Effector CD4-positive, alpha-beta T cell (primary cell): Measurements from ENCODE around the gene UNC5A.

Source experiments
- DNase-seq: peaks from one replicate; pipeline ENCODE4 v3.0.0-alpha.2; 2020

The UNC5A gene

GRCh38 chr5:176901260-176902101, 91.1 kb downstream of the UNC5A start:
- no peak for DNase-seq

DNA sequence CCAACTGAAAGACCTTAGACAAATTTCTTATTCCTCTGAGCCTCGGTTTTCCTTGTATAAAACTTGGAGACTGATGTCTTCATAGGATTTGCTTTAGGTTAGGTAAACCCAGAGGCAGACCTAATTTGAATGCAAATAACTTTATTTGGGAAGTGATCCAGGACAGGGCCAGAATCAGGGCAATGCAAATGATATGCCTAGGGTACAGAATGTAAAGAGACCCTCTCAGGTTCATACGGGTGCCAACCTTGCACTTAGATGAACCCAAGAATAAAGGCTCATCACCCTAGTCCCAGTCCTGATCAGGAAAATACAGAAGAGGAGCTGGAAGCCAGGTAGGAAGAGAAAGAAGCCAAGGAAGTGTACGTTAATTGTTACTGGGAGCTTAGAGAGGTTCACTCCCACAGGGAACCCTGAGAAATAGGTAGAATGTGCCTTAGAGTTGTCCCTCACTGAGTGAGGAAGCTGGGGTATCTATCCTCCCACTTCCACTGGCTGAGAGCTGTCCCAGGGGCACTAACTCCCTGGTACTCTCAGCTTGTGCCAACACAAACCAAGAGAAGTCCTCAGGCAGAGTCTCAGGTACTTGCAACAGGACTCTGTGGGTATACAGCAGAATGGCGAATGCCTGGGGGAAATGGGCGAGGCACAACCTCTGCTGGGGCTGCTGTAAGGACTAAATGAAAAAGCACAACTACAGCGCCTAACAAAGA, 91.9 kb downstream of the UNC5A start:
- no peak for DNase-seq

DNA sequence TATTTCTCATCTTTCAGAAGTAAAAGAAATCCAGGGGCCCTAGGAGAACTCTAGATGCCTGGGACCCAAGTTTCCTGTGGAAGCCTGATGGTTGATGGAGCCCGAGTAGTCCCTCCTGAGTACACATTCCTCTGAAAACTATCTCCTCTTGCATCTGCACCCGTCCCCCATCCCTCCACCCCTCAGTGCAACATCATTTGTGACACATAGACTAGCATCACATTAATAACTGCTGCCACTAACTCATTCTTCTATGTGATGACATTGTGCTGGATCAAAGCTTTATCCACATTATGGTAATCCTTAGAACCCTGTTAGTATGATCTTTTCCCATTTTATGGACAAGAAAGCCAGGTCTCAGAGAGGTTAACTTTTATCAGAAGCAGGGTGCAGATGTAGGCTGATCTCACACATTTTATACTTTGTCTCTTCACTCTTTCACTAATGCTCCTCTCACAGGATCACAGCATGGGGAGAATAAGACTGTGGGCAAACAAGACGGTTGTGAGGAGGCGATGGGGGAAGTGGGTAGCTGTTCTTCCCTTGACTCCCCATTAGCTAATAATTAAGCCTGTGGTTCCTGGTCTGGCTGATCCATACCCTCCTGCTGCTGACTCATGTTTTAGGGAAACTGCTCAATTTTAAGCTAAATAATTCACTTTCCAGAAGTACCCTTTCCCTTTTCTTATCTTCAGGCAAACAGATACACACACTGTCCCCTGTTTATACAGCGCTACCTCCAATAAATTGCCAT, 92.7 kb downstream of the UNC5A start:
- no peak for DNase-seq

DNA sequence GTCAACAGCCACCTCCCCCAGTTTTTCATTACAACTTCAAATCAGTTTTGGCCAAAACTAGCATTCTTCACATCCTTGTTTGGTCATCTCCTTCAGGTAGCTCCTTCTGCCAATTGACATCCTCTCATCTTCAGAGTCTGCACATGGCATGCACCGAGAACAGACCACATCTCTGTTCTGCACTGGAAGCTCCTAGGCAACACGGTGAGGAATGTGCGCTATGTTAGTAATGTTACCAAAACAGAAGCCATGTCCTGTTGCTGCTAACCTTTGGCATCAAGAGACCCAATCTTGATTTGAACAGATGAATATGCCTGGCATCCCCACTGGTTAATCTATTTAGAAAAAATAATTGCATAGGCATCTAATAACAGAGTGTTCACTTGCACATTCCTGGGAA, 93.9 kb downstream of the UNC5A start:
- no peak for DNase-seq

DNA sequence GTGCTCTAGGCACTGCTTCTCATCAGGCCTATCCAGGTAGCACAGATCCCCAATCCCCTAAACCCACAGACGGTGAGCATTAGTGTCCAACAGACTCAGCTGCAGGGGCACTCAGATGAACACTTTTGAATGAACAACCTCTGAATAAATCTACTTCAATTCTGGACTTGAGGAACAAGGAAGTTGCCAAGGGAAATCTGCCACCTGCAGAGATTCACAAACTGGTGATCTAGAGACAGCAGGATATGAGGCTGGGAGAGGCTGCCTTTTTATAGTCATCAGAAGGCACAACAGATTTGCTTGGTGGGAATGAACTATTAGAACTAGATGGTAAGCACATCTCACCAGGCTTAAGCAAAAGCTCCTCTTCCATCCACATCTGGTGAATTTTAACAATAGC, 95.8 kb downstream of the UNC5A start:
- no peak for DNase-seq

GRCh38 chr5:176906796-176907195, 96.4 kb downstream of the UNC5A start:
- no peak for DNase-seq

DNA sequence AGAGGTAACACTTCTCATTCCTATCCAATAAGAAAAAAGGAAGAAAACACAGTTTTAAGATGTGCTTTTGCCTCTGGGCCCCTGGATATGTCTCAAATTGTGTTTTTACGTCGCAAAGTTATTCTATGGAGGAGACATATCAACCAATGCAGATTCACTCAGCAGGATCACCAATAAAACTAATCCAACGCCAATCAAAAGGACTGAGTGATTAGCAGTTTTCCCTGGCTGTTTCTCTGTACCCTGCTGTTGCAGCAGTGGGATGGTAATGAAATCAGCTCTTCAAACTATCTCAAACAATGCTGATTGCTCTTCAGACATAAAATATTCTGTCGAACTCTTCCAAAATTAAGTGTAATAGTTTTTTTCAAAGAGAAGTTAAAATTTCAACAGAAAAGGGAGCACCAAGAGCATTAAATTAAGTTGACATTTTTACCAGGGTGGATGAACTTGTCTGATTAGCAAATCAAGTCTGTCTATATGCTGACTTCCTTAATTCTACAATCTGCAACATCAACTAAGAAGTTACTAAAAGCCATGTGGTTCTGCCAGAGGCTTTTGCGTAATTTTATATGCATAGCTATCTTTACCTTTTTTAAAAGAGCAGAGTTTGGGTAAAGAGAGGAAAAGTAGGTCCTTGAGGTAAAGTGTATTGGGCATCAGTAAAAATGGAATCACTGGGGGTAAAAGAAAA, 98.5 kb downstream of the UNC5A start:
- DNase-seq = no peak

GRCh38 chr5:176912115-176912514, 101.8 kb downstream of the UNC5A start:
- no peak for DNase-seq

- DNase-seq = no peak
Measured at GRCh38 chr5:176915906-176916305, 105.5 kb downstream of the UNC5A start.

DNA sequence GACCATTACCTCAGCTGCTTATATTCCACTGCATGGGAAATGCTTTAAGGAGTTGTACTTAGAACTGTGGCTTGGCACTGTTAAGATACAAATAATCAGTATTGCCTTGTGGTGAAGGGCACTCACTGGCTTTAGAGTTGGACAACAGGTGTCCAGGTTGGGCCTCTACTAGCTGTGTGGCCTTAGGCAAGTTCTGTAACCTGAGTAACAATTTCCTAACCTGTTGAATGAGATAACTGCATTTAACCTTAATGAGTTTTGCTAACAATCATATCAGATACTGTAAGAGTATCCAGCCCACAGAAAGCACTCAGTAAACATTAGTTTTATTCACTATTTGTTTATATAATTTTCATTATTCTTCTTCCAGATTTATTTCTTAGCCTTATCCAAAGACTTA, 106.0 kb downstream of the UNC5A start:
- no peak for DNase-seq

DNA sequence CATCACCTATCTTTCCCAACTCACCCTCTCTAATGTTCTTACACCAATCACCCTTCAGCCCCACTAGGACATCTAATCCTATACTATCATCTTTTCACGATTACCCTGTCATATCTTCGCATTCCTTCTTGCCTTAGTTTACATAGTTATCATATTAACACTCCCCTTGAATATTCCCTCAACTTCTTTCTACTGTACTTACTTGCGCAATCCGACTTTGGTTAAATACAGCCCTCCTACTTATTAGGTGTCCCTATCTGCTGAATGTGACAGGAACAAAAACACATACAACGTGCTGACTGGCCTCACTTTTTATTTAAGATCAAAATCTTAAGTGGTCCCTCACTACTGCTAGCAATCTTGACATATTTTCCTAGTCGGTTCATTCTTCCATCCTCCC, 108.3 kb downstream of the UNC5A start:
- DNase-seq = no peak

DNA sequence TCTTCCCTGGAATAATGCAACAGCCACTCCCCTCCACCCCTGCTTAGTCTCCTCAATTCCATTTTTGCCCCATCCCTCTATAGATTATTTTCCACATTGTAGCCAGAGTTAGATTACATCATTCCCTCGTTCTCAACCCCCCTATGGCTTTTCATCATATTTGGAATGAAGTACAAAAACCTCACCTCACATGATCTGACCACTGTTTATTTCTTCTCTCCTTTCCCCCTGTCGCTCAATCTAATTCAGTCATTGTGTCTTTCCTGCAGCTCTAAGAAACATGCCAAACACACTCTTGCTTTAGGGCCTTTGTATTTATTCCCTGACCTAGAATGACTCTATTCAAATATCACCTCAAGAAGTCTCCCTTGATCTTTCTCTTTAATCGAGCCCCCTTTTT, 111.4 kb downstream of the UNC5A start:
- no peak for DNase-seq

DNA sequence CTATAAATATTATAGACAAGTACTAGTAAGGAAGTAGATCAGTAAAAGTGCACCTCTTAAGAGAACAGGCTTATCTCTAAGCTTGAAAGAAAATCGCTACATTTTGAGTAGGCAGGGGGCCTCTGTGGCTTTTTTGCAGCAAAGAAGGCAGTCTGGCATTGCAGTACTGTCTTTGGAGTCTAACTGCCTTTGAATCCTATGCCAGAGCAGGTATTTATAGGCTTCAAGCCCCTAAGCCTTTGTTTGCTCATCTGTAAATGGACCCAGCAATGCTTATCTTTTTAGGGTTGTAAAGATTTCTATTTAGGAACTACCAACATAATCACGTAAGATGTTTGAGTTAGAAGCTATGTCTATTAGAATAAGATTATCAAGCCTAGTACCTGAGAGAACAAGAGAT, 112.5 kb downstream of the UNC5A start:
- no peak for DNase-seq

- no peak for DNase-seq
Measured at GRCh38 chr5:176927562-176927961, 117.2 kb downstream of the UNC5A start.

DNA sequence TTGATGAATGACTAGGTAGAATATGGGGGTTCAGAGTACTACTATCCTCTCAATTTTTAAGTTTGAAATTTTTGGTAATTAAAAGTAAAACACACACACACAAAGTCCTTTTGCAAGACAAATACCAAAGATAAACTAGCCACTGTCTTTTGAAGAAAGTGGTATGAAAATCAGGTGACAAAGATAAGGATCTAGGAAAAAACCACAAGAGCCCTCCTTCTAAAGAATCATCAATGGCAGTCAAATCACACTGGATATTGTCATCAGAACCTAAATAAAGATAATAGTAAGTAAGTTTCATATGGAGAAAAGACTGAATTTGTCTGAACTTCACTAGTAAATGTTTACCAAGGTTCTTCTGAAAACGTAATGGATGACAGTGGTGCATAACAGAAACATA, 119.3 kb downstream of the UNC5A start:
- no peak for DNase-seq
